GM19395 (cell line): ENCODE data around the gene GRM8.

Source experiments
- ATAC-seq: cut with Tn5 transposase; IDR thresholded peaks from one replicate; pipeline ENCODE4 v1.9.1; 2021; ENCODE audit warnings: mild to moderate bottlenecking, moderate library complexity; ENCODE audit not compliant: unreplicated experiment

Gene GRM8

DNA sequence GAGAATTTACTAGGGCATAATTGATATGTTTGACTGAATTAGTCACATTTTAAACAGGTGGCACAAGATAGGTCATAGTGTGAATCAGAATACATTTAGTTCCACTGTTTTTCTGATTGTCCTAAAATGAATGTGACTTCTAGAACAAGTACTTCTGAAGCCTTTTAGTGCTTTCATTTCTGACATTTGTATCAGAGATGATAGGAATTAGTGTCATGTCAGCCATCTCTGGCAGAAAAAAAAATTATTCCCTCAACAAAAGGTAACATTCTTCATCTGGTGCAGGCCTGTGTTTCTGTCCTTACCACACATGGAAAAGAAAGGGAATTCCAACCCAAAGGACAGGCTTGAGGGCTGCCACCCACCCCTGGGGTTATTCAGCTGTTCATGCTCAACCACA lies 21.3 kb downstream of the GRM8 start:
- no peak for ATAC-seq

DNA sequence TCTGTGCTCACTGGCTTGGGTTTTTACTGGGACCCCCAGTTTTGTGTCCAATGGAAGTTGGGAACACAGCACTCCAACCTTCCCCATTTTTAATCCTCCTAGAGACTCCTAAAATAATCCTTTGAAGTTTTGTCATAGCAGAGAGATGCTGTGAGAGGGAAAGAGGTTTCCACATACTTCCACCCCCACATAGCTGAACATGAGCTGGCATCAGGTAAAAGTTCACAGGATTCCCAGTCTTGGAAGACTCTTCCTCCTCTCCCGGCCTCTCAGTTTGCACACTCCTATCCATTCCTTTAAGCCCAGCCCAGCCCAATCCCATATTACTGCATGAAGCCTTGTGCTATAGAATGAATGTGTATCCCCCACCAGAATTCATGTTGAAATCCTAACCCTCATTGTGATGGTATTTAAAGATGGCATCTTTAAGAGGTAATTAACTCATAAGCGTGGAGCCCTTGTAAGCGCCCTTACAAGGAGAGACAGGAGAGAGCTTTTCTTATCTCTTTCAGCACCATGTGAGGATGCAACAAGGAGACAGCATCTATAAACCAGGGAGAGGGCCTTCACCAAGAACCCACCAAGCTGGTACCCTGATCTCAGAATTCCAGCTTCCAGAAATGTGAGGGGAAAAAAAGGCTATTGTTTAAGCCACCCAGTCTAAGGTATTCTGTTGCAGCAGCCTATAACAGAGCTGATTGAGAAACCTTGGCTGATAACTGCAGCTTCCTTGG lies 22.4 kb downstream of the GRM8 start:
- no peak for ATAC-seq

DNA sequence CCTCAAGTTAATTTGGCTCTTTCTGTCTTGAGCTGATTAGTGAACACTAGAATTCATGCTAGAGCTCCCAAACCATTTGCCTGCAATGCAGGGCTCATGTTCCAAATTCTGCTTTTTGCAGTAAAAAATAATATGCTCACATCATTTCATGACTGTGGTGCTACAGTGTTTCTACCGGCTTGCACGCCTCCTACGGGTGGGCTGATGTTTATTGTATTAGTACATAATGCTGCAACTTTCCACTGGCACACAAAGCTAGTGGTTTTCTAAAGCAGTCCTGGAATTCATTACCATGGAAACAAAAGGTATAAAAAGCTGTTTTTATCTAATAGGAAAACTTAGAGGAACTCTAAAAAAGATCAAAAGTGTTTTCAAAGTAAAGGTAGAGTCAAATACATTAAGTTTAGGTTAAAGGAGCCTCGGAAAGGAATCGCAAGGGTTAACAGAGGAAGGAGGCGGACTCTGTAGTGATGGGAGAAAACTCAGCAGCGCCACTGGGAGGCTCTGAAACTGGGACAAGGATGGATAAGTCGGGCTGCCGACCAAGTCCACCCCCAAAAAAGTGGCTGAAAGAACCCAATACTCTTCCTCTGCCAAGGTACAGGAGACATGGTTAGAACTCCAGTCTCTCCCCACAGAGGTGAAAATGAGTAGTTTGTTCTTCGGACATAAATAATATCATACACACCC lies 25.9 kb downstream of the GRM8 start:
- ATAC-seq: no peak

DNA sequence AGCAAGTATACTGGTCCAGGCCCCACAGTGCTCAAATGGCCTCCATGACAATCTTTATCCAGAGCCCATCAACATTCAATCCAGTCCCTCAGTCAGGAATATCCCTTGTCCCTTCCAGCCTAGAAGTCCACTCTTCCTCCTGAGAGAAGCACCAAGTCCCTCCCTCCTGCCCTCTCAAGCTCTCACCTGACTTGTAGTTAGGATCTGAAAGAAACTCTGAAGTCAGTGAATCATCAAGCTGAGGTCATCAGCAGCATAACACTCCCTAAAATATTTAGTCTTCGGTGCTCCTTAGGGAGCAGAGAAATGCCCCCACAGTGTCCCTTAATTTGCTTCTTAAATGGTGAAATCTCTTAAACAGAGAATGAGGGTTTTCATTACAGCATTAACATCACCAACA lies 31.0 kb downstream of the GRM8 start:
- ATAC-seq: no peak

DNA sequence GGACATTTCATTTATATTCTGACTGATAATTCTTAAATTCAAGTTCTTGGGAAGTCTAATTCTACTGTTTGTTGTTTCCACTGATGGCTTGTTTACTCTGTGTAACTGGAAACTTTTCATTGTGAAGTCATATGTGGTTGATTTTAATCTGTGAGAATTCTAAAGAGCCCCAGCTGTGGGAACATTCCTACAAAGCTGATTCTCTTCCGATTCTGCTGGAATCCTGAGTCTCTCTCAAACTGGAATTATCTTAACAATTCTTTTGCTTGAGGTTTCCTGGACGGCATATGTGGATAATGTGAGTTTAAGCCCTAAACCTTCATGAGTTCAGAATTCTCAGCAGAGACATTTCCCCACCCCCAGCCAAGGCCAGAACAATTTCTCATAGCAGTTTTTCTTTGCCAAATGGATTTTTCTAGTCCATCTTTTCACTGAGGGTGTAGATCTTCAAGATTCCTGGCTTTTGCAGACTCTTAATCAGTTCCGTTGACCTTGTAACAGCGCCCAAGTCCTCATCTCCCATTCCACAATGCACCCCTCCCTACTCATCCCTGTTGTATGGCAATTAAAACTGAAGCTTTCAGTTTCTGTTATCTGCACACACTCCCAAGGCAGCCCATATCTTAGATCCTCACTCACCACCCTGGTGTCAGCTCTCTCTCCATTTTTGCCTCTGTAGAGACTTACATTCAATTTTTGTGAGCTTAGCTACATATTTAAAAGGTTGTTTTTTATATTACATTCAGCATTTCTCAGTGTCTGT lies 37.6 kb downstream of the GRM8 start:
- ATAC-seq: no peak

DNA sequence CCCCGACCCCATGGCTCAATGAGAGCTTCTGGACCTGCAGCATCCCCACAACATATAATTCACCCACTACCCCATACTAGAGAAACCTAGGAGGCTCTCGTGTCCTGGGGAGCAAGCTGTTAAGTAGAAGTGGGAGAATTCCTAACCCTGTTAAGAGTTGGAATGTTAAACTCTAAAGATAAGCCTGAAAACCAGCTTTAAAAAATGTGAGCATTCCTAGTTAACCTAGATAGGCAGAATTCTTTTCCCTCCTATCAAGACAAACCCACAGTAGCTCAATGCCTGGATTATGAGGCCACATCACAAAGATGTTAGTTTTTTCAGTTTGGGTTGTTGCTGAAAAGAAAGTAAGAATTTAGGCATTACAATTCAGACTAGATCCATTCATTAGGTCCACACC lies 42.9 kb downstream of the GRM8 start:
- ATAC-seq: no peak

DNA sequence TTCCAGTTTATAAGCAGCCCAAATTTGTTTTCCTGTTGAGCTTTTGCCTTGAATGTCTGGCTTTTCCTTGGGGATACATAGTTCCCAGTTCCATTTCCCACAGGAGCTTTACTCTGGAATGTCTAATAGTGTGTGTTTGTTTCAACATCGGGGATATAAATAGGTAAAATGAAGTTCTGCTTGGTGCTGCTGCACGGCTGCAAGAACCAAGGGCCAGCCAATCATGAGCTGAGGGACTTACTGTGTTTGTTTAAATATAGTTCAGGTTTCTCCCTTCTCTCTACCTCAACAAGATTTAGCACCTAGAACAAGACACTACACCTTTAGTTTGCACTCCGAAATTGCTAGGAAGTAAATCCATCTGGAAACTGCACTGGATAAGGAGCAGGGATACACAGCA lies 43.9 kb downstream of the GRM8 start:
- no peak for ATAC-seq

DNA sequence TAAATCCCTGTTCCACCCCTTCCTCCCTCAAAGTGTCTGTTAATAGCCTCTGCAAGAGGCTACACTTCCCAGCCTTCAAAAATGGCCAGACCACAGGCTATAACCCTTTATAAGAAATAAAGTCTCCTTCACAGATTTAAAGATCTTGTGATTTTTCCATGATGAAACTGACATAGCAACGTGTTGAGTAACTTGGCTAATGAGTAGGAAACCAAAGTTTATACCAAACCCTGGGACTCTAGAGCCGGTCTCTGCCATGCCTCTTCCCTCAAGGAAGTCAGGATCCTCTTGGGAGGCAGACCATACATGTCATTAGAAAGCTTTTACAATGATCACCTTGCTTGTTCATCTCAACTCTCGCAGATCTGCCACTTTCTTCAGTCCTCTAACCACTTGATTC lies 44.4 kb downstream of the GRM8 start:
- no peak for ATAC-seq

DNA sequence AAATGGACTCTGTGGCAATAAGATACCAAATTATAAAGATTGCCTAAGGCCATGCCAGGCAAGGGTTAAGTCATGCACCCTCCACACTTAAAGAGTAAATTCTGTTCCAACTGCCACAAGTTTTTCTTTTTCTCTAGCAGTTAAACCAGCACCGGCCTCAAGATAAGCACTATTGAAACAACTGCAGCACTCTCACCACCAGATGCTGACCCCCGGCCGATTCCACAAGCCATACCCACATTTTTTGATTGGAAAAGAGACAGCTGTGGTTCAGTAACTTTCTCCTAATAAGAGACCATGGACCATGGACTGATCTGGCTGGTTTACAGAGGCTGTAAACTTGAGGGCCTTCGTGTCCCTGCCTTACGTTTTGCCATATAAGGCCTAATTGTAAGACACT lies 44.9 kb downstream of the GRM8 start:
- no peak for ATAC-seq

DNA sequence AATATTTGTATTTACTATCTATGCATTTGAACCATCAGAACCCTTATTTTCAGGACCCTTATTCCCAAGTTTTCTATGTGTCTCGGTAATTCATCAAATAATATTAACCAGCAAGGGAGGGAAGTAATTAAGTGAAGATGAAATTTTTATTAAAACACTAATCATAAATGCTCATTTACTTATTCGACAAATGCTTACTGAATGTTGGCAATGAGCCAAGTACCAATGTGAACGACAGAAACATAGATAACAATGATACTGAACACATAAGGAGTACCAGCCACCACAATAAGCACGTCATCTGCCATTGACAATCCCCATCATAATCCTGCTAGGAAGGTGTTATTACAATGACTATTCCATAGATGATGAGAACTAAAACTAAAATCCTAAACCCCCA lies 45.5 kb downstream of the GRM8 start:
- no peak for ATAC-seq

DNA sequence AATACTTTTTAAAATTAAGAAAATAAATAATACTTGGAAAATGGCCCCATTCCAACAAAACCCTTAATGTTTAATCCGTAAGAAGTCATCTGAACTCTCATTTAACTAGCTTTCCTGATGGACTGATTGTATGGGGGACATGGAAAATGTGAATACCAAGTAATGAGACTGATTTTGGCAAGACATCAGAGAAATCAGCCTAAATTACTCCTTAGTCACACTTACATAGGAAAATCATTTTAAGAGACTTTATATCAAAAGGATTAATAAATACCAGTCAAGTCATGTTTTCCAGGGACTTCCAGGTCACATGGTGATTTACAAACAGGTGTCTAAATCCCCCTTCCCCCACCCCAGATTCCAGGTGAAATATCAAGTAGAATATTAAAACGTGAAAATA lies 58.2 kb downstream of the GRM8 start:
- no peak for ATAC-seq

DNA sequence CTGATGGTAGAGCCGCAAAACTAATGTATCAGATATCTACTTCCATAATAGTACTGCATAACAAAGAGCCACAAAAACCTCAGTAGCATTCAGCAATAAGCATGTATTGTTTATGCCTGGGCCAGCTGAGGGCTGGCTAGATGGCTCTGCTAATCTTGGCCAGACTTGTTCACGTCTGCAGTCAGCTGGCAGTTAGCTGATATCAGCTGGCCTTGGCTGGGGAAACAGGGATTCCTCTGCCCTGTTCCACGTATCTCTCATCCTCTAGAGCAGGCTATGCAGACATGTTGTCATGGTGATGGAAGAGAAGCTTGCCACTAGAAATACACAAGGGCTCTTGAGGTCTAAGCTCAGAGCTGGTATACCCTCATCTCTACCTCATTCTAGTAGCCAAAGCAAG lies 62.9 kb downstream of the GRM8 start:
- no peak for ATAC-seq

DNA sequence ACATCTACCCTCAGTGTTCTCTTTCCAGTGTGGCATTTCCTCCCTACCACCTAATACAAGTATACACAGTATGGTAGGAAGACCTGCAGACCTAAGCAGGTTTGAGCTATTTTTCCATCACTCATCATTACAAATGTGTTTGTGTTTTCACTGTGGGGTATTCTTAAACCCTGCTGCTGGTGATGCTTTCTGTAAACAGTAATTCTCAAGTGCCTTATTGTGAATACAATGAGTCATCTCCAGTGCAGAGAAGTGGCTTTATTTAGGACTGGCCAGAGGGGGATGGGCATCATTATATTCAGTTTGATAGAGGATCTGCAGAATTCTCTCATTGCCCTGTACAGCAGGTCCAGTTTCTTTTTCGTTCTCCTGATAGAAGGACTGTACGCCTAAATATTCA lies 63.7 kb downstream of the GRM8 start:
- ATAC-seq: no peak

DNA sequence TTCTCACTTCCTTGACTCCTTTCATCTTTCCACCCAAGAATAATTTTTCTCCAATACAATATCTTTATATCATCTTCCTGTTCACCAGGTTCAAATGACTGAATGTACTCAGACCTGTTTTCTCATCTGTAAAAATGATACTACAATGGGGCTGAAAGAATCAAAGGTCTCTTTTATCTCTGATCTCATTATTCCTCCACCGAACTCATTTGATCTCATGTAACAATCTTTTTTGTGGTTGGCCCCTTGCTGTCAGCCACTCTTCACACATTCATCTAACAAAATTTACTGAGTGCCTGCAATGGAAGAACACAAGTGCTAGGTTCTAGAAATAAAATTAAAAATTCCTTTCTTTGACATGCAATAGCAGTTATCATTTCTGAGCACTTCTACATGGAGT lies 65.0 kb downstream of the GRM8 start:
- ATAC-seq: no peak

DNA sequence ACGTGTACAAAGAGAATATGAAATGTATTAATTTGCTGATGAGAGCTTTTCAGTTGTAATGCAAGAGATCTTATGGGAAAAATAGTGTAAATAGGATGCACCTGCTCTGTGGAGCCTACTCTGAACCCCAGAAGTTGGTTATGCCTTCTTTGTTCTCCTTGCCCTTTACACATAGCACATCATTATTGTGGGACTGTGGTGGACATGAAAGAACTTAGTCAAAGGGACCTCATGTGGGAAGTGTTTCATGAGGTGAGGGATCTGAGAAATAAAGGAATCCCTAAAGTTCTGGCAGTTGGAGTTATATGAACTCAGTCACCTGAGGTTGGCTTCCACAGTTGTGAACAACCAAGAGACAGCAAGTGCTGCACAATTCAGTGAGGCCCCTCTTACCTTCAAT lies 66.1 kb downstream of the GRM8 start:
- ATAC-seq: no peak

DNA sequence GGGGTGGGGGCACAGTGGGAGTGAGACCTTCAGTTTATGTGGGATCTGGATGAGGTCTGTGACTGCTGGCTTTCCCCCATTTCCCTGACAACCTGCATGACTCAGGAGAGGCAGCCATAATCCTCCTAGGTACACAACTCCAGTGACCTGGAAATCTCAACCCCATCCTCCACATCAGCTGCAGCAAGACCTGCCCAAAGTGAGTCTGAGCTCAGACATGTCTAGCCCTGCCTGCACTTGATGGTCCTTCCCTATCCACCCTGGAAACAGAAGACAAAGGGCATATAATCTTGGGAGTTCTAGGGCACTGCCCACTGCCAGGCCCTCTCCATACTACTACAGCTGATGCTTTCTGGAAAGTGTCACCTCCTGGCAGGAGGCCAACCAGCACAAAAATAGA lies 75.6 kb downstream of the GRM8 start:
- no peak for ATAC-seq

DNA sequence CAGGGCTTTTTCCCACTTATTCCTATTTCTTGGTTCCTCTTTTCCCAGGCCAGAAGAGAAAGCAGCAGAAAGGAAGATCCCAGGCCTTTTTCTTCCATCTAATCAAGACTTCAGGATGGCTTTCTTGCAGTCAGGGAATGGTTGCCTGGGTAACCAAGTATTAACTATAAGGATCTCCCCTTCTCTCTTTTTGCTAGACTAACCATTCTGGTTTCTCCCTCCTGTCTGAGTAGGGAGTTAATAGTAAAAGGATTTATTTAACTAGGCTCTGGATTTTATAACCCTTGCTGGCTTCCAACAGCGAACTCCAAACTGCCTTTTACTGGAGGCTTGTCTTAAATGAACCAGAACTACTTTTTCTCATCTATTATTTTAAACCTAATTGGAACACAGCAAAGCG lies 90.4 kb downstream of the GRM8 start:
- ATAC-seq: no peak

DNA sequence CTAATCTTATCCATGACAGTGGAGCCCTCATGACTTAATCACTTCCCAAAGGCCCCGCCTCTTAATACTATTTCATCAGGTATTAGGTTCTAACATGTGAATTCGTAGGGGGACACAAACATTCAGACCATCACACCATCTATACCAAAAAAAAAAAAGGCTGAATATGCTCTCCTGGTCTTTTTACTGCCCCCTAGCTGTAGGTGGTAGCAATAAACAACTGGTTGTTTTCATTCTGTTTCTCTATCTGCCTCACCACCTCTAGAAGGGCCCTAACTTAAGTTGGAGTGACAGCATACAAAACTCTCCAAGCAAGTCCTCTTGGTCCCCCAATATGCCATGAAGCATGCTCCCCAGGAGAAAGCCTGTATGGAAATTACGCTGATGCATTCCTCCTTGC lies 94.1 kb downstream of the GRM8 start:
- ATAC-seq: no peak

DNA sequence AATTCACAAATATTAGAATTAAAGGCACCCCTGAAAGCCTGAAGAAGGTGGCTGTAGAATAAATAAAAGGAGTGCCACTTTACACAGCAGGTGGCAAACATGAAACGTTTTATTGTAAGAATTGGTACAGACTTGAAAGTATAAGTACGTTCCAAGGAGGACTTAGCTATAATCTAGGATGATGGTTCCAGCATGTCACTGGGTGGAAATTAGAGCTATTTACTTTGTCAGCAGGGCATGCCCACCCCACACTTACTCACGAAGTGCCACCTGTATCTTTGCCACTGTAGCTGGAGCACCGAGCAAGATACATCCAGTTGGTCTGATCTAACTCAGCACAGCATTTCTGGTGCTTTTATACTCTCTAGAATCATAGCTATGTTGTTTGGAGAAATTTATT lies 97.8 kb downstream of the GRM8 start:
- no peak for ATAC-seq

DNA sequence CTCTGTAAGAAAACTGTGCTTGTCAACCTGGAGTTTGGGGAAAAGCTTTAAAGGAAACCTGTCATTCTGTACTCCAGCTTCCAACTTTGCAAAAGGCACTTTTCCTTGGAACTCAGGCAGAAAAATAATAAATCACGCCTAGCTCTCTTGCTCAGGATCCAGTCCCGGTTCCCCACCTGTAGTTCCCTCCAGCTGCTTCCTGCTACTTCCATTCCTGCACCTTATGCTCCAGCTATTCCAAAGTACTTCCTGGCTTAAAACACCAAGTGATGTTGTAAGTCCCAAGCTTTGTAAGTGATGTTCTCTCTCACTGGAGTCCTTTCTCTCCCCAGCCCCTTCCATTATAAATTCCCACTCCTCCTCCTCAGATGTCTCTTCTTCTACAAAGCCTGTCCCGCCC lies 98.6 kb downstream of the GRM8 start:
- ATAC-seq: no peak

DNA sequence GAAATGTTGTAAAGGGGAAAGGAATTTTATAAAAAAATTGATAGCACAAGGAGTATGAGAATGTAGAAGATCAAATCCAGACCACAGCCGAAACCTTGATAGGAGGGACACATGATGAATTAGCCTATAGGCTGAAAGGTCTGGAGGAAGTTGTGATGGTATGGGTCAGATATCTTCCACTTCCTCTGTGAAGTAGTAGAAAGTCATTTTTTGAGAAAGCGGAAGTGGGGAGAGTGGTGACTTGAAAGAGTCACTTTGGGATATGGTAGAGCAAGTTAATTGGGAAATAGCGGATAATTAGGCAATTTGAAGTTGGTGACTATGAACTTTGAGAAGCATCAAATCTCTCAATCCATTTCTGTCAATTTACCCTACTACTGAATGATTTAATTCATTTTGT lies 99.4 kb downstream of the GRM8 start:
- no peak for ATAC-seq

DNA sequence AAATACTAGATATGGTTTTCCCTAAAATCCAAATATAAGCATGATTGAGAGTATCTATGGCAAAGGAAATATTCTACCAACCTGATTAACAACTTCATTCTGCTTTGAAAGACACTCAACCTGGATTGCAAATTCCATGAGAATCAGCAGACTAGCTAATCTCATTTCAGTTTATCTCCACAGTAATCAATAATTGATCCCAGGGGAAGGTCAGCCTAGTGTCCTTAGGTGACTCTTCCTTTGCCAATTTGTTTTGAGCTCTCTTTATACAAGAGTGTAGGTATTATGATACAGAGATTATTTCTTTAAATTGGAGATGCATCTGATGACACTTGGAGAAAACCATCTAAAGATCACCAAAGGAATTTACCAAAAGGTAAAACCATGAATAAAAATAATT lies 100.3 kb downstream of the GRM8 start:
- no peak for ATAC-seq
